Loucy (cell line): Measurements from ENCODE around the gene EPB41.
A peak's percentile ranks its signal among the peaks of the same experiment; 100 is the strongest.

Experiments
- H2AFZ ChIP-seq: fragments of 200-600 bp; sonication (generic); 2 replicates; pipeline ENCODE4 v1.6.0; 2016; ENCODE audit warnings: antibody characterized with exemption, mild to moderate bottlenecking, low read length, moderate library complexity
- H3F3A ChIP-seq: fragments of 200-600 bp; 2 replicates; pipeline ENCODE4 v1.6.0; 2016; ENCODE audit warnings: antibody characterized with exemption, low read depth, mild to moderate bottlenecking
- H3K27me3 ChIP-seq: fragments of 200-600 bp; sonication (generic); 2 replicates; pipeline ENCODE4 v1.6.1; 2014; ENCODE audit warnings: low read length, mild to moderate bottlenecking; ENCODE audit not compliant: insufficient read depth, poor library complexity, severe bottlenecking
- H3K36me3 ChIP-seq: fragments of 200-600 bp; sonication (generic); 2 replicates; pipeline ENCODE4 v1.6.1; 2016; ENCODE audit warnings: low read length; ENCODE audit not compliant: insufficient read depth
- H3K4me1 ChIP-seq: fragments of 200-600 bp; sonication (generic); 2 replicates; pipeline ENCODE4 v1.5.1; 2014; ENCODE audit warnings: low read length, mild to moderate bottlenecking; ENCODE audit not compliant: insufficient read depth, poor library complexity, severe bottlenecking
- H3K4me2 ChIP-seq: fragments of 200-600 bp; sonication (generic); 2 replicates; pipeline ENCODE4 v1.6.0; 2014; ENCODE audit warnings: antibody characterized with exemption, low read length, low read depth, mild to moderate bottlenecking; ENCODE audit not compliant: poor library complexity, severe bottlenecking
- H3K4me3 ChIP-seq: fragments of 200-600 bp; sonication (generic); 2 replicates; pipeline ENCODE4 v1.5.1; 2014; ENCODE audit warnings: low read length, mild to moderate bottlenecking, mixed read lengths; ENCODE audit not compliant: poor library complexity, severe bottlenecking
- H3K79me2 ChIP-seq: fragments of 200-600 bp; sonication (generic); 2 replicates; pipeline ENCODE4 v1.6.1; 2014; ENCODE audit warnings: low read length; ENCODE audit not compliant: insufficient read depth
- H3K9ac ChIP-seq: fragments of 200-600 bp; sonication (generic); 2 replicates; pipeline ENCODE4 v1.6.0; 2014; ENCODE audit warnings: mild to moderate bottlenecking, low read depth, low read length, moderate library complexity; ENCODE audit not compliant: poor library complexity, severe bottlenecking
- H3K9me2 ChIP-seq: fragments of 200-600 bp; sonication (generic); replicated peaks from 2 replicates; pipeline ENCODE4 v1.6.1; 2016; ENCODE audit warnings: low read depth, low read length, mixed read lengths
- H3K9me3 ChIP-seq: fragments of 200-600 bp; sonication (generic); 2 replicates; pipeline ENCODE4 v1.6.1; 2014; ENCODE audit warnings: mild to moderate bottlenecking, antibody characterized with exemption, low read length, low read depth; ENCODE audit not compliant: insufficient read depth
- H4K20me1 ChIP-seq: fragments of 200-600 bp; sonication (generic); 2 replicates; pipeline ENCODE4 v1.6.0; 2014; ENCODE audit warnings: antibody characterized with exemption, low read length, mild to moderate bottlenecking; ENCODE audit not compliant: insufficient read depth, poor library complexity, severe bottlenecking
- EZH2phosphoT487 ChIP-seq: fragments of 200-600 bp; IDR thresholded peaks from 2 replicates; pipeline ENCODE4 v1.6.1; 2018; ENCODE audit warnings: antibody characterized with exemption, mild to moderate bottlenecking, moderate library complexity, borderline replicate concordance
- TF ChIP-seq, protein P1 (sequence below): fragments of 200-600 bp; sonication (generic); conservative IDR thresholded peaks from 2 replicates; pipeline ENCODE4 v1.5.1; 2014; ENCODE audit warnings: mild to moderate bottlenecking, antibody characterized with exemption, low read length

EPB41 gene

DNA sequence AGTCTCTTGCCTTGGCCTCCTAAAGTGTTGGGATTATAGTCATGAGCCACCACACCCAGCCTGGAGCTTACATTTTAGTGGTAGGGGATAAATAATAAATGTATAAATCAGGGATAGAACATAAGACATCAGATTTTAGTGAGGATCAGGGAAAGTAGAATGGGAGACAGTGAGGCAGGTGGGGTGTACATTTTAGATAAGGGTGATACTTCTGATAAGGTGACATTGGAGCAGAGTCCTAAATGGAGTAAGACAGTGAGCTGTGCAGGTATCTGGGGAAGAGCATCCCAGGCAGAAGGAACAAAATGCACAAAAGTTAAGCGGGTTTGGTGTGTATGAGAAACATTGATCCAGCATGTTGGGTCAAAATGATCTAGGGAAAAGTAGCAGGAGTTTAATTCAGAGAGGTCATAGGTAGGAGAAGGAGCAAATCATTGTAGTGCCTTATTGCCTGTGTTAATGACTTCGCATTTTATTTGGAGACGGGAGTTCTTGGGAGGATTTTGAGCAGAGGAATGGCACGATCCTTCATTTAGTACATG lies 11.1 kb downstream of the EPB41 start:
- Histone ChIP-seq H3K4me1 (peaks cover 28% of the 10 kb centered on the region), H3K9me3 (no peaks in the 10 kb centered on the region), H3K9me2 (no peaks in the 10 kb centered on the region), H3F3A (peaks cover 6% of the 10 kb centered on the region; the same call in 1 of the 2 replicates), H2AFZ (no peak overlapping the region), H4K20me1 (peaks cover 25% of the 10 kb centered on the region), H3K36me3 (no peaks in the 10 kb centered on the region), H3K27me3 (no peaks in the 10 kb centered on the region), H3K9ac (no peak overlapping the region), H3K4me2 (no peak overlapping the region), H3K4me3 (no peak overlapping the region), H3K79me2 (peaks cover 81% of the 10 kb centered on the region)
- TF ChIP-seq EZH2phosphoT487 = no peak
- TF ChIP-seq, protein P1, sequence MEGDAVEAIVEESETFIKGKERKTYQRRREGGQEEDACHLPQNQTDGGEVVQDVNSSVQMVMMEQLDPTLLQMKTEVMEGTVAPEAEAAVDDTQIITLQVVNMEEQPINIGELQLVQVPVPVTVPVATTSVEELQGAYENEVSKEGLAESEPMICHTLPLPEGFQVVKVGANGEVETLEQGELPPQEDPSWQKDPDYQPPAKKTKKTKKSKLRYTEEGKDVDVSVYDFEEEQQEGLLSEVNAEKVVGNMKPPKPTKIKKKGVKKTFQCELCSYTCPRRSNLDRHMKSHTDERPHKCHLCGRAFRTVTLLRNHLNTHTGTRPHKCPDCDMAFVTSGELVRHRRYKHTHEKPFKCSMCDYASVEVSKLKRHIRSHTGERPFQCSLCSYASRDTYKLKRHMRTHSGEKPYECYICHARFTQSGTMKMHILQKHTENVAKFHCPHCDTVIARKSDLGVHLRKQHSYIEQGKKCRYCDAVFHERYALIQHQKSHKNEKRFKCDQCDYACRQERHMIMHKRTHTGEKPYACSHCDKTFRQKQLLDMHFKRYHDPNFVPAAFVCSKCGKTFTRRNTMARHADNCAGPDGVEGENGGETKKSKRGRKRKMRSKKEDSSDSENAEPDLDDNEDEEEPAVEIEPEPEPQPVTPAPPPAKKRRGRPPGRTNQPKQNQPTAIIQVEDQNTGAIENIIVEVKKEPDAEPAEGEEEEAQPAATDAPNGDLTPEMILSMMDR = no peak

DNA sequence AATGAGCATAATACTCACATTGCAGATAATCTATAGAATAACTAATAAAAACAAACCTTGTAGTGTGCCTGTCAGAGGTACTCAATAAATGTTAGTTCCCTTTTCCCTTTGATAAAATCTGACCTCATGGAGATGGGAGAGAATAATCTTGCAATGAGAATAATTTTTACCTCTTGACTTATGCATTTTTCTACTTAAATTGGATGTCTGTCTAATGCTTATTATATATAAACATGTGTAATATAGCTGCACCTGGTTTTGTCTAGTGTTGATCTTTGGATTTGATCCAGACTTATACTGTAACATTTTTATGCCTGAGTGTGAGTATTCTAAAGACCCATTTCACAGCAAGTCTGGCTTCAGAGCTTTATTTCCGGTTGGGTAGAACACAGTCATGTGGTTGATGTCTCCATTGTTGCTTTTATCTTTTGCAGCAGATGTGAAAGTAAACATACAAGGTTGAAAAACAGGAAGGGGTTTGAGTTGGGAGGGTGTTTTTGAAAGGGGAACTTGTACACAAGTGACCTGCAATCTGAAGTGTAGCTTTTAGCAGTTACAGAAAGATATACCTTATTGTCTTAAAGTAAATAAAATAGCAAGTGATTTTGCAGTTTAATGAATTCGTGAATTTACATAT lies 12.4 kb downstream of the EPB41 start:
- TF ChIP-seq, protein P1 = no peak
- no peak for TF ChIP-seq EZH2phosphoT487
- H3K9ac ChIP-seq = no peak overlapping the region
- H2AFZ ChIP-seq = no peak overlapping the region
- H3K79me2 ChIP-seq = peaks cover 80% of the 10 kb centered on the region
- peak overlapping the region; percentile 45 for H3K4me3 ChIP-seq
- peaks cover 6% of the 10 kb centered on the region; the same call in 1 of the 2 replicates for H3F3A ChIP-seq
- peaks cover 28% of the 10 kb centered on the region for H3K4me1 ChIP-seq
- peak overlapping the region; percentile 64 for H3K4me2 ChIP-seq
- no peaks in the 10 kb centered on the region for H3K9me3 ChIP-seq
- H3K9me2 ChIP-seq = no peaks in the 10 kb centered on the region
- H3K36me3 ChIP-seq = no peaks in the 10 kb centered on the region
- peaks cover 21% of the 10 kb centered on the region for H4K20me1 ChIP-seq
- no peaks in the 10 kb centered on the region for H3K27me3 ChIP-seq

GRCh38 chr1:28927266-28927647 lies 12.9 kb downstream of the EPB41 start:
- Histone ChIP-seq H3K4me3 (peak overlapping the region; percentile 45), H3K4me1 (peaks cover 28% of the 10 kb centered on the region), H3K4me2 (peak overlapping the region; percentile 64), H3K36me3 (no peaks in the 10 kb centered on the region), H2AFZ (no peak overlapping the region), H4K20me1 (peaks cover 21% of the 10 kb centered on the region), H3F3A (peaks cover 6% of the 10 kb centered on the region; the same call in 1 of the 2 replicates), H3K79me2 (peaks cover 81% of the 10 kb centered on the region), H3K9ac (no peak overlapping the region), H3K27me3 (no peaks in the 10 kb centered on the region), H3K9me3 (no peaks in the 10 kb centered on the region), H3K9me2 (no peaks in the 10 kb centered on the region)
- TF ChIP-seq EZH2phosphoT487 = no peak
- TF ChIP-seq, protein P1 = no peak
